Mesendoderm (in vitro differentiated cells): Measurements from ENCODE around the gene MICAL2.

ENCODE experiments used
- DNase-seq: peaks from one replicate; pipeline ENCODE4 v3.0.0; 2013
- H2AK5ac ChIP-seq: 2 replicates; pipeline ENCODE4 v1.6.1; 2013; ENCODE audit warnings: low read length, inconsistent platforms
- H2BK120ac ChIP-seq: 2 replicates; pipeline ENCODE4 v1.6.1; 2013; ENCODE audit warnings: low read depth, mild to moderate bottlenecking, low read length, moderate library complexity, mixed read lengths
- H2BK15ac ChIP-seq: replicated peaks from 2 replicates; pipeline ENCODE4 v1.6.1; 2013; ENCODE audit warnings: low read depth, mild to moderate bottlenecking, moderate library complexity
- H2BK5ac ChIP-seq: 2 replicates; pipeline ENCODE4 v1.6.1; 2013; ENCODE audit warnings: low read length, inconsistent platforms
- H3K18ac ChIP-seq: 2 replicates; pipeline ENCODE4 v1.6.1; 2013; ENCODE audit warnings: mild to moderate bottlenecking, low read length, mixed read lengths
- H3K23ac ChIP-seq: one replicate; pipeline ENCODE4 v1.6.1; 2013; ENCODE audit warnings: low read length
- H3K27ac ChIP-seq: 2 replicates; pipeline ENCODE4 v1.5.1; 2013; ENCODE audit warnings: low read depth, mild to moderate bottlenecking, inconsistent platforms, low read length, moderate library complexity
- H3K27me3 ChIP-seq: 2 replicates; pipeline ENCODE4 v1.6.1; 2013; ENCODE audit warnings: low read length, control low read depth, mild to moderate bottlenecking, inconsistent platforms; ENCODE audit not compliant: insufficient read depth, poor library complexity
- H3K36me3 ChIP-seq: 2 replicates; pipeline ENCODE4 v1.6.1; 2013; ENCODE audit warnings: low read length, inconsistent platforms; ENCODE audit not compliant: control insufficient read depth, insufficient read depth
- H3K4ac ChIP-seq: one replicate; pipeline ENCODE4 v1.6.1; 2013; ENCODE audit warnings: low read depth, mild to moderate bottlenecking, low read length, moderate library complexity
- H3K4me1 ChIP-seq: 2 replicates; pipeline ENCODE4 v1.6.1; 2013; ENCODE audit warnings: low read depth, low read length, inconsistent platforms; ENCODE audit not compliant: control insufficient read depth
- H3K4me2 ChIP-seq: 2 replicates; pipeline ENCODE4 v1.6.1; 2013; ENCODE audit warnings: low read length
- H3K4me3 ChIP-seq: 2 replicates; pipeline ENCODE4 v1.5.1; 2013; ENCODE audit warnings: mild to moderate bottlenecking, low read length
- H3K56ac ChIP-seq: one replicate; pipeline ENCODE4 v1.6.1; 2013; ENCODE audit warnings: low read length
- H3K79me1 ChIP-seq: 2 replicates; pipeline ENCODE4 v1.6.1; 2013; ENCODE audit warnings: low read length, inconsistent platforms
- H3K79me2 ChIP-seq: 2 replicates; pipeline ENCODE4 v1.6.1; 2013; ENCODE audit warnings: mild to moderate bottlenecking, low read length; ENCODE audit not compliant: control insufficient read depth, insufficient read depth
- H3K9ac ChIP-seq: 2 replicates; pipeline ENCODE4 v1.6.1; 2013; ENCODE audit warnings: low read length, inconsistent platforms
- H4K5ac ChIP-seq: one replicate; pipeline ENCODE4 v1.6.1; 2013; ENCODE audit warnings: low read length
- H4K8ac ChIP-seq: one replicate; pipeline ENCODE4 v1.6.1; 2013; ENCODE audit warnings: low read depth, mild to moderate bottlenecking, control low read depth, low read length, moderate library complexity
- WGBS: extraction: QIAGEN DNeasy Blood & Tissue Kit; methylation state at CpG from one replicate; pipeline ENCODE4 v1.1.7; 2013; ENCODE audit warnings: low lambda C conversion rate, missing lambda C conversion rate; ENCODE audit not compliant: insufficient coverage; ENCODE audit errors: extremely low coverage; 5-methylcytosine and 5-hydroxymethylcytosine counted together

The MICAL2 gene

DNA sequence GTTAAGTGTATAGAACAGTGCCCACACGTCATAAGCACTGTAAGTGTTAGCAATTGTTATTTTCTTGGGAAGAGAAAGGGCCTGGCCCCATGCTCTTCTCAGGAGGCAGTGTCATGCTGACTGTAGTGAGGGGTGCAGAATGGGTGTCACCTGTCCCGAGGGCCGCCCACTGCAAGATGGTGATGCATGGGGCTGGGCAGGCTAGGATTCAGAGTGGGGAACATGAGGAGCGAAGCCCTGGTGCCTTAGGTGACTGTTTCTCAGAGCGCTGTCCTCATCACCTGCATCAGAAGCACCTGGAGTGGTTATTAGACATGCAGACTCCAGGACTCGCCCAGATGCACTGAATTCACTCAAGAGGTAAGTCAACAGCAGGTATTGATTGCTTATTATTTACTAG is 166.0 kb downstream of the MICAL2 start:
- WGBS: no CpG with 5 or more reads among the region's 6 CpGs
- Histone ChIP-seq H3K4me3 (no peak overlapping the region), H3K79me1 (no peaks in the 10 kb centered on the region)

GRCh38 chr11:12276831-12277475 is 166.6 kb downstream of the MICAL2 start:
- Histone ChIP-seq H3K23ac (no peak overlapping the region), H4K8ac (no peak overlapping the region), H3K56ac (no peak overlapping the region), H3K4me2 (no peak overlapping the region), H3K18ac (no peak overlapping the region), H2AK5ac (no peak overlapping the region), H3K9ac (no peak overlapping the region), H2BK15ac (no peak overlapping the region), H2BK5ac (no peak overlapping the region), H2BK120ac (no peak overlapping the region), H3K4me3 (no peak overlapping the region), H3K79me1 (no peaks in the 10 kb centered on the region), H4K5ac (no peak overlapping the region), H3K36me3 (no peaks in the 10 kb centered on the region), H3K79me2 (no peaks in the 10 kb centered on the region), H3K27me3 (no peaks in the 10 kb centered on the region), H3K4ac (no peak overlapping the region), H3K4me1 (no peaks in the 10 kb centered on the region), H3K27ac (no peak overlapping the region)
- DNase-seq: no peak
- no CpG with 5 or more reads among the region's 10 CpGs for WGBS

More for the DNA sequence above, 166.0 kb downstream of the MICAL2 start:
- Histone ChIP-seq H3K27ac (no peak overlapping the region), H3K23ac (no peak overlapping the region), H3K56ac (no peak overlapping the region), H3K79me2 (no peaks in the 10 kb centered on the region), H3K4me1 (no peaks in the 10 kb centered on the region), H3K9ac (no peak overlapping the region), H3K18ac (no peak overlapping the region), H2BK120ac (no peak overlapping the region), H2AK5ac (no peak overlapping the region), H2BK15ac (no peak overlapping the region), H4K8ac (no peak overlapping the region), H3K36me3 (no peaks in the 10 kb centered on the region), H3K27me3 (no peaks in the 10 kb centered on the region), H4K5ac (no peak overlapping the region), H3K4ac (no peak overlapping the region), H3K4me2 (no peak overlapping the region), H2BK5ac (no peak overlapping the region)
- DNase-seq: no peak

- Histone ChIP-seq H2BK120ac (no peak overlapping the region), H2BK5ac (no peak overlapping the region), H3K4me1 (no peaks in the 10 kb centered on the region), H3K18ac (no peak overlapping the region), H3K56ac (no peak overlapping the region), H3K4me2 (no peak overlapping the region), H3K79me1 (no peaks in the 10 kb centered on the region), H3K36me3 (no peaks in the 10 kb centered on the region), H3K27ac (no peak overlapping the region), H2BK15ac (no peak overlapping the region), H3K27me3 (no peaks in the 10 kb centered on the region), H2AK5ac (no peak overlapping the region), H3K9ac (no peak overlapping the region), H3K4ac (no peak overlapping the region), H3K23ac (no peak overlapping the region), H4K8ac (no peak overlapping the region), H3K79me2 (no peaks in the 10 kb centered on the region), H3K4me3 (no peak overlapping the region), H4K5ac (no peak overlapping the region)
- no peak for DNase-seq
- no CpG with 5 or more reads among the region's 13 CpGs for WGBS
Observed at GRCh38 chr11:12278766-12279671, 168.6 kb downstream of the MICAL2 start.

DNA sequence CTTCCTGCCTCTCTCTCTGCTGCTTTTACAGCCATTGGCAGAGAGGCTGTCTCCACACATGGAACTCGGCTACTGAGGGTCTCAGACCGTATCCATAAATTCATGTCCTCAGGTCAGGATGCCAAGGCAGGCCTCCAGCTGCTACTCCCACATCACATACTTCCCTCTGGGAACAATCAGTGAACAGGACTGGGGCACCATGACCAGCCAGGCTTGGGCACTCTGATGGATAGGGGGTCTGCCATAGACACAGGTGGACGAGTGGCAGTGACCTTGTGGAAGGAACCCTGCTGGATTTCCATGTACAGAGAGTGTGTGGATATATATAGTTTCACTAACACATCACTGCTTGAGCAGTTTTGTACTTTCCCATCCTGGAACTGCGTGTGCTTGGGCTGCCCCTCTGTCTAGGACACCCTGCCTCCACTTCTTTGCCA is 169.3 kb downstream of the MICAL2 start:
- H3K9ac ChIP-seq: no peak overlapping the region
- H2BK15ac ChIP-seq: no peak overlapping the region
- H2BK120ac ChIP-seq: no peak overlapping the region
- H3K18ac ChIP-seq: no peak overlapping the region
- H3K4me2 ChIP-seq: no peak overlapping the region
- no peak overlapping the region for H3K4ac ChIP-seq
- no peak overlapping the region for H3K56ac ChIP-seq
- H4K8ac ChIP-seq: no peak overlapping the region
- H3K79me1 ChIP-seq: no peaks in the 10 kb centered on the region
- H3K23ac ChIP-seq: no peak overlapping the region
- H3K79me2 ChIP-seq: no peaks in the 10 kb centered on the region
- no peak overlapping the region for H3K27ac ChIP-seq
- H3K4me3 ChIP-seq: no peak overlapping the region
- WGBS: no CpG with 5 or more reads among the region's 4 CpGs
- H3K4me1 ChIP-seq: no peaks in the 10 kb centered on the region
- no peak overlapping the region for H4K5ac ChIP-seq
- H3K36me3 ChIP-seq: no peaks in the 10 kb centered on the region
- no peak overlapping the region for H2BK5ac ChIP-seq
- no peaks in the 10 kb centered on the region for H3K27me3 ChIP-seq
- no peak for DNase-seq
- H2AK5ac ChIP-seq: no peak overlapping the region

- Histone ChIP-seq H3K9ac (no peak overlapping the region), H3K36me3 (no peaks in the 10 kb centered on the region), H4K8ac (no peak overlapping the region), H3K4me2 (no peak overlapping the region), H3K18ac (no peak overlapping the region), H3K79me2 (no peaks in the 10 kb centered on the region), H3K4me3 (no peak overlapping the region), H2BK120ac (no peak overlapping the region), H2AK5ac (no peak overlapping the region), H3K4me1 (no peaks in the 10 kb centered on the region), H2BK15ac (no peak overlapping the region), H3K27ac (no peak overlapping the region), H3K4ac (no peak overlapping the region), H2BK5ac (no peak overlapping the region), H3K79me1 (no peaks in the 10 kb centered on the region), H3K56ac (no peak overlapping the region), H4K5ac (no peak overlapping the region), H3K27me3 (no peaks in the 10 kb centered on the region), H3K23ac (no peak overlapping the region)
- no peak for DNase-seq
- WGBS: no CpG with 5 or more reads among the region's 4 CpGs
Observed at GRCh38 chr11:12280199-12280837, 169.9 kb downstream of the MICAL2 start.
